IMR-90 (cell line): ENCODE measurements around the gene KCNE4. TPM values are rescaled to one million over a fixed set of nuclear protein-coding genes. Genes with fewer than 3 reads are reported as not detected.

ENCODE experiments used
- ATAC-seq: fragments of 200-7000 bp; cut with Tn5 transposase; 2 replicates; pipeline ENCODE4 v1.9.1; 2020; ENCODE audit warnings: low read depth, mild to moderate bottlenecking, moderate library complexity
- BruUV-seq: library from RNA; stranded (reverse); fragments of 400-500 nt; replicated peaks from 2 replicates; lab custom pipeline; 2021; lab: Mats Ljungman, UMichigan
- CTCF ChIA-PET: fragments of 300-600 bp; formaldehyde crosslinking; extraction: SDS; loops from one replicate; lab custom pipeline; 2021; ENCODE audit warnings: antibody characterized with exemption; lab: Yijun Ruan, JAX
- POLR2A ChIA-PET: fragments of 300-600 bp; sonication (Branson Sonifier 250); formaldehyde crosslinking; loops from one replicate; lab custom pipeline; 2022; ENCODE audit warnings: antibody characterized with exemption; ENCODE audit not compliant: unreplicated experiment; lab: Charles Lee
- DNase-seq: peaks from one replicate; pipeline ENCODE4 v3.0.0; 2013
- H2AFZ ChIP-seq: replicated peaks from 2 replicates; pipeline ENCODE3; 2013; ENCODE audit warnings: low read length, mild to moderate bottlenecking; ENCODE audit not compliant: poor library complexity
- H2AK5ac ChIP-seq: 2 replicates; pipeline ENCODE4 v1.6.1; 2013; ENCODE audit warnings: low read depth, low read length, inconsistent platforms
- H2AK9ac ChIP-seq: replicated peaks from 2 replicates; pipeline ENCODE3; 2013; ENCODE audit warnings: mild to moderate bottlenecking, low read depth, low read length, moderate library complexity; ENCODE audit not compliant: poor library complexity
- H2BK120ac ChIP-seq: 2 replicates; pipeline ENCODE4 v1.6.1; 2013; ENCODE audit warnings: low read depth, low read length, inconsistent platforms
- H2BK15ac ChIP-seq: 3 replicates; pipeline ENCODE4 v1.6.1; 2013; ENCODE audit warnings: low read depth, low read length, inconsistent platforms
- H2BK20ac ChIP-seq: 2 replicates; pipeline ENCODE4 v1.6.1; 2013; ENCODE audit warnings: low read depth, mild to moderate bottlenecking, inconsistent platforms, low read length, moderate library complexity
- H2BK5ac ChIP-seq: 2 replicates; pipeline ENCODE4 v1.6.1; 2013; ENCODE audit warnings: mild to moderate bottlenecking, low read depth, low read length, inconsistent platforms; ENCODE audit not compliant: poor library complexity, severe bottlenecking
- H3K14ac ChIP-seq: replicated peaks from 2 replicates; pipeline ENCODE4 v1.6.1; 2013; ENCODE audit warnings: low read depth, low read length, inconsistent platforms
- H3K18ac ChIP-seq: 2 replicates; pipeline ENCODE4 v1.6.1; 2013; ENCODE audit warnings: low read depth, low read length, control low read depth
- H3K23ac ChIP-seq: 2 replicates; pipeline ENCODE4 v1.6.1; 2013; ENCODE audit warnings: low read depth, low read length, inconsistent platforms
- H3K27ac ChIP-seq: 2 replicates; pipeline ENCODE4 v1.5.1; 2013; ENCODE audit warnings: mild to moderate bottlenecking, control low read depth, low read length; ENCODE audit not compliant: insufficient read depth
- H3K27me3 ChIP-seq: 2 replicates; pipeline ENCODE4 v1.6.1; 2013; ENCODE audit warnings: low read length; ENCODE audit not compliant: control insufficient read depth, insufficient read depth
- H3K36me3 ChIP-seq: 2 replicates; pipeline ENCODE4 v1.6.1; 2013; ENCODE audit warnings: low read length, mixed read lengths; ENCODE audit not compliant: control insufficient read depth, insufficient read depth
- H3K4ac ChIP-seq: 2 replicates; pipeline ENCODE4 v1.6.1; 2013; ENCODE audit warnings: low read depth, low read length, inconsistent platforms
- H3K4me1 ChIP-seq: 2 replicates; pipeline ENCODE4 v1.6.1; 2013; ENCODE audit warnings: low read length, mixed read lengths; ENCODE audit not compliant: control insufficient read depth, insufficient read depth
- H3K4me2 ChIP-seq: 2 replicates; pipeline ENCODE4 v1.6.1; 2013; ENCODE audit warnings: low read depth, mild to moderate bottlenecking, control low read depth, low read length, moderate library complexity
- H3K4me3 ChIP-seq: 2 replicates; pipeline ENCODE4 v1.5.1; 2013; ENCODE audit warnings: low read depth, mild to moderate bottlenecking, control low read depth, low read length, moderate library complexity; ENCODE audit not compliant: insufficient read depth
- H3K56ac ChIP-seq: 2 replicates; pipeline ENCODE4 v1.6.1; 2013; ENCODE audit warnings: low read length, inconsistent platforms; ENCODE audit not compliant: insufficient read depth; ENCODE audit errors: extremely low read depth
- H3K79me1 ChIP-seq, 2 experiments: 2 replicates each; pipeline ENCODE4 v1.6.1; 2013; ENCODE audit warnings: low read length in 2 of 2, inconsistent platforms in 1 of 2, low read depth in 1 of 2
- H3K9ac ChIP-seq: 2 replicates; pipeline ENCODE4 v1.6.1; 2013; ENCODE audit warnings: low read depth, low read length, control low read depth
- H3K9me1 ChIP-seq: 2 replicates; pipeline ENCODE4 v1.6.1; 2013; ENCODE audit warnings: low read length, inconsistent platforms; ENCODE audit not compliant: insufficient read depth
- H3K9me3 ChIP-seq: 2 replicates; pipeline ENCODE4 v1.6.1; 2013; ENCODE audit warnings: low read length; ENCODE audit not compliant: control insufficient read depth, insufficient read depth
- H4K20me1 ChIP-seq: 2 replicates; pipeline ENCODE4 v1.6.1; 2013; ENCODE audit warnings: low read length, inconsistent platforms; ENCODE audit not compliant: insufficient read depth
- H4K5ac ChIP-seq: 2 replicates; pipeline ENCODE4 v1.6.1; 2013; ENCODE audit warnings: mild to moderate bottlenecking, low read depth, low read length, control low read depth
- H4K8ac ChIP-seq, 2 experiments: 2 replicates each; pipeline ENCODE4 v1.6.1; 2013; ENCODE audit warnings: low read depth in 2 of 2, low read length in 2 of 2, control low read depth in 1 of 2, inconsistent platforms in 1 of 2
- H4K91ac ChIP-seq: 2 replicates; pipeline ENCODE4 v1.6.1; 2013; ENCODE audit warnings: low read depth, low read length, inconsistent platforms; ENCODE audit not compliant: insufficient read depth
- BHLHE40 ChIP-seq: fragments of 150-350 bp; IDR thresholded peaks from 2 replicates; pipeline ENCODE4 v1.6.1; 2016; ENCODE audit warnings: mild to moderate bottlenecking, low read depth, low read length
- CEBPB ChIP-seq: IDR thresholded peaks from 2 replicates; pipeline ENCODE4 v1.6.1; 2012; ENCODE audit warnings: low read depth, low read length, improper control_type of control experiment
- MAFK ChIP-seq: IDR thresholded peaks from 2 replicates; pipeline ENCODE4 v1.6.1; 2012; ENCODE audit warnings: low read depth, low read length, improper control_type of control experiment
- MAZ ChIP-seq: IDR thresholded peaks from 2 replicates; pipeline ENCODE4 v1.6.1; 2012; ENCODE audit warnings: low read depth, mild to moderate bottlenecking, low read length, improper control_type of control experiment, moderate library complexity, borderline replicate concordance
- NFE2L2 ChIP-seq: fragments of 150-350 bp; IDR thresholded peaks from 2 replicates; pipeline ENCODE4 v1.6.1; 2016; ENCODE audit warnings: low read depth, mild to moderate bottlenecking, low read length
- RCOR1 ChIP-seq: IDR thresholded peaks from 2 replicates; pipeline ENCODE4 v1.6.1; 2012; ENCODE audit warnings: mild to moderate bottlenecking, low read length, improper control_type of control experiment; ENCODE audit not compliant: insufficient replicate concordance
- WGBS, 2 experiments: methylation state at CpG; one replicate each; pipeline versions ENCODE4 v1.1.5 to v1.1.7; 2013; ENCODE audit warnings: missing lambda C conversion rate in 2 of 2; ENCODE audit not compliant: insufficient read length in 1 of 2; ENCODE audit errors: extremely low coverage in 2 of 2; 5-methylcytosine and 5-hydroxymethylcytosine counted together
- dilution Hi-C: fragments of 300-500 bp; cut with HindIII; formaldehyde crosslinking; loops from one replicate; pipeline ENCODE4 v1.14.3; 2018; ENCODE audit warnings: low sequenced_read_pairs; ENCODE audit not compliant: unreplicated experiment
- in situ Hi-C: fragments of 300-500 bp; cut with MboI; formaldehyde crosslinking; loops from 3 replicates; pipeline ENCODE4 v1.14.3; 2019; ENCODE audit warnings: low sequenced_read_pairs, inconsistent platforms, mixed read lengths
- intact Hi-C: fragments of 100-400 bp; cut with micrococcal nuclease; formaldehyde crosslinking; loops from 2 replicates; pipeline ENCODE4 v1.10.0; 2022
- polyA plus RNA-seq, 3 experiments: library from polyadenylated mRNA; depleted of rRNA; stranded (reverse); fragments of >200 nt; gene quantifications; 2 replicates each; pipeline ENCODE4 v1.2.3, GENCODE V29; 2012; ENCODE audit warnings: low replicate concordance in 1 of 3
- total RNA-seq: library from RNA; depleted of rRNA; stranded (reverse); fragments of >200 nt; gene quantifications from 2 replicates; pipeline ENCODE4 v1.2.3, GENCODE V29; 2012
- TF ChIP-seq, protein P1 (sequence below): fragments of 150-350 bp; IDR thresholded peaks from 2 replicates; pipeline ENCODE4 v1.6.1; 2017; ENCODE audit warnings: mild to moderate bottlenecking, antibody characterized with exemption, low read length, low read depth

The KCNE4 gene
- total and polyA plus RNA-seq, 2 of the 4 experiments (the other 2 are of a cell fraction): 6.6 to 6.8 TPM

DNA sequence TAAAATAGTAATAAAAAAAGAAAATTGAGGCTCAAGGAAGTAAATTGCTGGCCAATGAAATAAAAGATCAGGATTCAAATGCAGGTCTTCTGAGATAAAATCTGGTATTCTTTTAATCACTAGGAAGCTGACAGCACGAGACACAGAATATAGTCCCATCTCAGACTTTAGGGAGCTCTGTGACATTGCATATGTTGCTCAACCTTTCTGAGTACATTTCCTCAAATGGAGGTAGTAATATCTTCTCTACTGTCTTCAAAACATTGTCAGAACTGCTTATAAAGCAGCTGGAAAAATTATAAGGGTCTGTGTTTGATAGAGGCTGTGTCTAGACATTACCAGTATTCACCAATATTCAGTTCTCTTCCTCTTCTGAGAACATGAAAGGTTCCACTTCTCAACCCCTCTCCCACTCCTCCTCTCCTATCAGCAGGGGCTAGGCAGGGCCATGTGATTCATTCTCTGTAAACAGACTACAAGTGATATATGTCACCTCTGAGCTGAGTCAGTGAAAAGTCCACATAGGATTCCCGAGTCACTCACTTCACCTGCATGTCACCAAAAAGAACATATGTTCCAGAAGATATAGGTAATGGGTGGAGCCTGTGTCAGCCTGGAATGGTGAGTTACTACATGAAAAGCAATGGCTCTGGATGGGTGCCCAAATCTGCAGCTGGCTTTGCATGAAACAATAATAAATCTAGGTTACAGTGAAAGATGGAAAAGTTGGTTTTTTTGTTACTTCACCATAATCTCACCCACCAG, 7.1 kb downstream of the KCNE4 start:
- in situ Hi-C loops (no loop called here), dilution Hi-C loops (no loop called here), intact Hi-C loops (loop anchor here (10.0 kb wide), 2 partner anchors 406 to 556 kb away; no protein-coding TSS in a partner anchor)
- ATAC-seq (no peak), DNase-seq (peak; percentile 61)
- H2BK120ac ChIP-seq: no peak overlapping the region
- no peak overlapping the region for H2BK20ac ChIP-seq
- H4K8ac ChIP-seq: no peak overlapping the region
- H3K4ac ChIP-seq: no peak overlapping the region
- no peaks in the 10 kb centered on the region for H4K20me1 ChIP-seq
- H2BK15ac ChIP-seq: no peak overlapping the region
- no peak overlapping the region for H2AFZ ChIP-seq
- H4K5ac ChIP-seq: no peak overlapping the region
- no peak overlapping the region for H3K18ac ChIP-seq
- H3K9me3 ChIP-seq: no peaks in the 10 kb centered on the region
- H3K4me3 ChIP-seq: no peak overlapping the region
- ChIA-PET CTCF (no interaction called here), POLR2A (interaction anchor here (0.6 kb wide), 1 partner anchor 60 kb away, joined by 3 read pairs; no protein-coding TSS in a partner anchor)
- H2AK9ac ChIP-seq: no peak overlapping the region
- peaks cover 18% of the 10 kb centered on the region for H3K4me1 ChIP-seq
- no peak overlapping the region for H3K56ac ChIP-seq
- H2BK5ac ChIP-seq: no peak overlapping the region
- BruUV-seq: no TSS peak
- no peak overlapping the region for H3K14ac ChIP-seq
- no CpG with 5 or more reads among the region's 2 CpGs for WGBS, 2 experiments
- 0 out of 2 replicates have a peak overlapping the region, but pooled peaks have one; percentile 28 for H3K4me2 ChIP-seq
- H3K36me3 ChIP-seq: no peaks in the 10 kb centered on the region
- no peak overlapping the region for H3K9ac ChIP-seq
- TF ChIP-seq MAZ (no peak), NFE2L2 (no peak), MAFK (peak; percentile 22; the same call in 1 of the 2 replicates), RCOR1 (no peak), CEBPB (peak; percentile 30; the same call in 1 of the 2 replicates), BHLHE40 (no peak)
- TF ChIP-seq, protein P1, sequence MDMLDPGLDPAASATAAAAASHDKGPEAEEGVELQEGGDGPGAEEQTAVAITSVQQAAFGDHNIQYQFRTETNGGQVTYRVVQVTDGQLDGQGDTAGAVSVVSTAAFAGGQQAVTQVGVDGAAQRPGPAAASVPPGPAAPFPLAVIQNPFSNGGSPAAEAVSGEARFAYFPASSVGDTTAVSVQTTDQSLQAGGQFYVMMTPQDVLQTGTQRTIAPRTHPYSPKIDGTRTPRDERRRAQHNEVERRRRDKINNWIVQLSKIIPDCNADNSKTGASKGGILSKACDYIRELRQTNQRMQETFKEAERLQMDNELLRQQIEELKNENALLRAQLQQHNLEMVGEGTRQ: peak; percentile 62
- H4K91ac ChIP-seq: no peak overlapping the region
- no peak overlapping the region for H3K27ac ChIP-seq
- H3K23ac ChIP-seq: 0 out of 2 replicates have a peak overlapping the region, but pooled peaks have one; percentile 29
- H3K27me3 ChIP-seq: no peaks in the 10 kb centered on the region
- H3K9me1 ChIP-seq: peaks cover 8% of the 10 kb centered on the region
- no peak overlapping the region for H2AK5ac ChIP-seq
- peaks cover 0 to 8% of the 10 kb centered on the region in 2 experiments; a peak in 2 of 4 replicates for H3K79me1 ChIP-seq
